LNCaP clone FGC (cell line): Measurements from ENCODE around the gene MBTPS1.

Experiments used
- DNase-seq: peaks from one replicate; pipeline ENCODE4 v3.0.0-alpha.2; 2011; ENCODE audit warnings: low read depth
- H3K4me3 ChIP-seq: 2 replicates; pipeline ENCODE4 v1.5.1; 2011; ENCODE audit warnings: mild to moderate bottlenecking, low read depth, low read length, control low read depth
- TF ChIP-seq, protein P1 (sequence below): IDR thresholded peaks from 2 replicates; pipeline ENCODE4 v1.5.1; 2012; ENCODE audit warnings: mild to moderate bottlenecking; ENCODE audit not compliant: control insufficient read depth, insufficient read depth; ENCODE audit errors: extremely low read depth

MBTPS1 gene

DNA sequence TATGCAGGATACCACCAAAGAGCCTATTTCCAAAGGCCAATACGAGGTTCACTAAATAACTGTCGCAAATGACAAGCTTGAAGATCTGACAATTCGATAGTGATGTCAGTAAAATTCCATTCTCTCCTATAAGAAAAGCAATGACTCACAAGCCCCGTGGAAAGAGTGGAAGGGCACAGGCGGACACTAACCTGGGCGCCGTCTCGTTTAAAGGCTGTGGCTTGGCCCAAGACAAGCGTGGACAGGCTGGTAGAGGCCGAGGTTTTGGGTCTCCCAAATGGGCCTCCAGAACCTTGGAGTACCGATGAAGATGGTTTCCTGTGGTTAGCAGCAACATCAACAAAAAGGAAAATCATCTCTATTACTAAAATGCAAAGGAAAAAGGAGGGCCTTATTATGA is 57.6 kb downstream of the MBTPS1 start:
- no peak for DNase-seq
- TF ChIP-seq, protein P1, sequence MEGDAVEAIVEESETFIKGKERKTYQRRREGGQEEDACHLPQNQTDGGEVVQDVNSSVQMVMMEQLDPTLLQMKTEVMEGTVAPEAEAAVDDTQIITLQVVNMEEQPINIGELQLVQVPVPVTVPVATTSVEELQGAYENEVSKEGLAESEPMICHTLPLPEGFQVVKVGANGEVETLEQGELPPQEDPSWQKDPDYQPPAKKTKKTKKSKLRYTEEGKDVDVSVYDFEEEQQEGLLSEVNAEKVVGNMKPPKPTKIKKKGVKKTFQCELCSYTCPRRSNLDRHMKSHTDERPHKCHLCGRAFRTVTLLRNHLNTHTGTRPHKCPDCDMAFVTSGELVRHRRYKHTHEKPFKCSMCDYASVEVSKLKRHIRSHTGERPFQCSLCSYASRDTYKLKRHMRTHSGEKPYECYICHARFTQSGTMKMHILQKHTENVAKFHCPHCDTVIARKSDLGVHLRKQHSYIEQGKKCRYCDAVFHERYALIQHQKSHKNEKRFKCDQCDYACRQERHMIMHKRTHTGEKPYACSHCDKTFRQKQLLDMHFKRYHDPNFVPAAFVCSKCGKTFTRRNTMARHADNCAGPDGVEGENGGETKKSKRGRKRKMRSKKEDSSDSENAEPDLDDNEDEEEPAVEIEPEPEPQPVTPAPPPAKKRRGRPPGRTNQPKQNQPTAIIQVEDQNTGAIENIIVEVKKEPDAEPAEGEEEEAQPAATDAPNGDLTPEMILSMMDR, result no peak
- H3K4me3 ChIP-seq, result no peak overlapping the region

DNA sequence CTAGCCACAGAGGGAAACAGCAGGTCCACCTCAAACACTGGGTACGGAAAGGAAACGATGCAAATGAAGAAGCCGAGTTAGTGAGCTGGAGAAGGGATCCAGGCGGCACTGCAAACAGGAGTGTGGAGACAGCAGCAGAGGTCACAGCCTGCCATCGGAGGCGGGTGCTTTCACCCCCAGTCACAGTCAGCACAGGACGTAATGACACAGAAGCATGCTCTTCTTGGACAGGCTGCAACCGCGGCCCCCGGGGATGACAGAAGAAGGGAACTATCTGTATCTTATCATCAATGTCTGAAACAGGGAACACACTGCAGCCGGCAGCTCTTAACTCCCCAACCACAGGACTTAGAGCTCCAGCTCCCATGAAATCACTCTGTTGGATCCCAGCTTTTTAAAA is 58.1 kb downstream of the MBTPS1 start:
- TF ChIP-seq, protein P1, result no peak
- no peak for DNase-seq
- H3K4me3 ChIP-seq, result no peak overlapping the region

DNA sequence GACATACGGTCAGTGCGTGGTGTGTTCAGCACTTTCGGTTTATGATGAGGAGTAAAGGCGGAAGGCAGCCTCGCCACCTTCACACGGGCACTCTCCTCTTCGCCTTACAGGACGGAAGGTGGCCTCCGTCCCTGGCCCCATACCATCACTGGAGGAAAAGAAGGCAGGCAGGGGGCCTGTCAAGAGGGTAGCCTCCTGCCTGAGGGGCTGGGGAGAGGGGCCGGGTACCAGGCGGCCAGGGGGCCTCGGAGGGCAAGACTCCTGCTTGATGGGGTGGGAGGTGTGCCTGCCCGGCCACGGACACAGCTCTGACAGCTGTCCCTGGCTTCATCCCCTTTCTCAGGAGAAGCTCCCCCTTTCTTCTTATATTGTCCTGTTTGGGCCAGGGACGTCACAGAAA is 58.5 kb downstream of the MBTPS1 start:
- no peak for DNase-seq
- TF ChIP-seq, protein P1, result no peak
- H3K4me3 ChIP-seq, result no peak overlapping the region

DNA sequence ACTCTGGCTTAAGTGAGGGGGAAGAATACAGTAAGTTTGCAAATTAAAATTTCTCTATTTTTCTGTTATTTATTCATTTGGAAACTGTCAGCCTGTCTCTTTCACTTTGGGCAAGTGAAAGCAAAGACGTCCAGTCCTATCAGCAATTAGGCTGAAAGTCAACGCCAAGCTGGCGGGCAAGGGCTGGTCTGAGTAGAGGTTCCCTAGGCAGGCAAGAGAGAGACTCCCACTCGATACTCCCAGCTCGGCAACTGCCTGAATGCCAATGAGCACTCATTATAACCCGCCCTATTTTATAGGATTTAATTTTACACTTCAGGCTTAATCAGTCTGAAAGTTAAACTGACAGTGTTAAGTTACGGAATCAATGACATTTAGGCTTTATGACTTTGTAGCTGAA is 59.8 kb downstream of the MBTPS1 start:
- H3K4me3 ChIP-seq, result no peak overlapping the region
- TF ChIP-seq, protein P1, result no peak
- no peak for DNase-seq

DNA sequence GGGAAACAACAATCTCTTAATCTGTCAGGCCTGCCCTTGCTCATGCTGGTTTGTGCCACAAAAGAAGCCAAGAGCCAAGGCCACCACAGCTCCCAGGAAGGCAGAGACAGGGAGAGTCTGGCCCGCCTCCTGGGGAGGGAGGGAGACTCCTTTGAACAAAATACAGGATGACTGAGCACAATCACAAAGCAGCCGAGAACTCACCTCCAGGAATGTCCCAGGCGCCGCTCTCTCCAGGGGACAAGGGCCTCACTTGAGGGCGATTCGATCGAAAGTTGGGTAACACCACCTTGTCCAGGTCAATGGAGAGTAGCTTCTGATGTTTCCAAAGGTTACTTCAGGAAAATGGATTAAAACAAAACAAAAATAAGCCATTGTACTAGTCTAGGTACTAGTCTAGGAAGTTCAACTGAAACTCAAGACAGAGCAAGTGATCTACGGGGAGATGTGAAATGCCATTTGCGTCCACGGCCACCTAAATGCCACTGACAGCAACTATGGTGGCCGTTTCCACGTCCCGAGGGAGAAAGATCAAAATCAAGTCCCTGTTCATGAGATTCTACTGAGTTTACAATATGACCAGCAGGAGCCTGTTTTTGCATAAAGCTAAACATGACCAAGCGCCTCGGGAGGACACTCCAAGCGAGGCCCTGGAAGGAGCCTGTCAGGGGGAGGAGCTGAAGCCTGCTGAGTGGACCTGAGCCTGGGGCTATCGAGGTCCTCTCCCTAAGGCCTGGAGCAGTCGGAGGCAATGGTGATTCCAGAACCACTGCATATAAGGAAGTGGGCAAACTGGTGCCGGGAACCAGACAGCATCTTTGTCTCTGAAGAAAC is 60.7 kb downstream of the MBTPS1 start:
- TF ChIP-seq, protein P1, result no peak
- DNase-seq, result no peak
- H3K4me3 ChIP-seq, result no peak overlapping the region

DNA sequence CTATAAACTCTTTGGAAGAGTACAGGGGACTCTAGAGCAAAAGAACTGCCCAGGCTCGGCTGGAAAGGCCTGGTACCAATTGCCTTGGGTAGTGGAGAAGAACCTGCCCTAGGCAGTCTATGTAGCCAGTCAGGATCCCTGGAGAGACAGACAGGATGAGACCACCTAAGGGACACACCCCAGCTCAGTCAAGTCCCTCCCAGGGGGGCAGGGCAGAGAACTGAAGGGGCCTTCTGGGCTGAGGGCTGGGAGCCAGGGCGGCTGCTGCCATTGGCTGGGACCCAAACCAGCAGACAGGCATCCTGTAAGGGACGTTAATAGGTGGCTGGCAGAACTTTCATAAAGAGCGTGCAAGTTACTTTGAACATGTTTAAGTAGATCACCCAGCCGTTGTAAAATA is 61.4 kb downstream of the MBTPS1 start:
- DNase-seq, result no peak
- no peak overlapping the region for H3K4me3 ChIP-seq
- TF ChIP-seq, protein P1, result no peak

DNA sequence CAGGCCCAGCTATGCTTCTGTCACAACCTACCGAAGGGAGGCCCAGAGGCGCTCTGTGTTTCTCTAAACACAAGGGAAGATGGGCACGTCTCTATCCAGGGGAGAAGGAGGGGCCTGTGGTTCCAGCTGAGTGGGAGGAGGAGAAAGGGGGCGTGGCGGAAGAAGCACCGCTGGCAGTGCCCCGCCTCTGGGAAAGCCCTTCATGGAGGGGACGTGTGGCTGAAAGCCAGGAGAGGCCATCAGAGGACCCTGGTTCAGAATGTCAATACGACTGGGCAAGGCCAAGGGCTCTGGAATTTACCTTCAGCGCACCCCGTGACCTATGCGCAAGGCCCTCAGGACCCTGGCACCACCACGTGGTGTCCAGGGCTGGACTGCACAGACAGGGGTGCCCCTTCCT is 61.8 kb downstream of the MBTPS1 start:
- H3K4me3 ChIP-seq, result no peak overlapping the region
- DNase-seq, result no peak
- TF ChIP-seq, protein P1, result no peak
